ENCODE results near the gene CCDC7.

DNA sequence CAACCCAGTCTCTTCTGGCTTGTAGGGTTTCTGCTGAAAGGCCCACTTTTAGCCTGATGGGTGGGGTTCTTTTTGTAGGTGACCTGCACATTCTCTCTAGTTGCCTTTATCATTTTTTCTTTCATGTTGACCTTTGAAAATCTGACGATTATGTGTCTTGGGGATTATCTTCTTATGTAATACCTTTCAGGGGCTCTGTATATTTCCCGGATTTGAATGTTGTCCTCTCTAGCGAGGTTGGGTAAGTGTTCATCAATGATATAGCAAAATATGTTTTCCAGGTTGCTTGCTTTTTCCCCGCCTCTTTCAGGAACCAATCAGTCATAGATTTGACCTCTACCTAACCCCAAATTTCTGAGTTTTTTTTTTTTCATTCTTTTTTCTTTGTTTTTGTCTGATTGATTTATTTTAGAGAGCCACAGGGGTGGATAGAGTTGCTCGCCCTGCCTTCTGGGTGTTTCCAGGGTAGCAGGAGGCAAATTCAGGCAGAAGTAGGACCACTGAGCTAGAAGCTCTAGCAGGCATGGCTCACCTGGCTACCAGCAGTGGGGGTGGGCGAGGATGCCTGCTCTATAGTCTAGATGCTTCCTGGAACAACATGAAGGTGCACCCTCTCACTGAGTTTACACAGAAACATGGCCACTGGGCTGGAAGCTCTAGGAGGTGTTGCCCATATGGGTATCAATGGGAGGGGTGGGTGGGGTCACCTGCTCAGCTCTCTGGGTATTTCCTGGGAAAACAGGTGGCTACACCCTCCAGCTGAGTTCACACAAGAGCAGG is 94.9 kb downstream of the CCDC7 start:
- TF ChIP-seq ATF2 (CRISPR knock-in tag; IDR thresholded peaks at IDR 0.05; ENCODE audit: borderline replicate concordance, low read depth) (no peak), CREB1 (CRISPR knock-in tag; IDR thresholded peaks at IDR 0.05) (no peak), ZNF263 (CRISPR knock-in tag; IDR thresholded peaks at IDR 0.05; ENCODE audit: low read depth) (no peak), ATF3 (CRISPR knock-in tag; conservative IDR thresholded peaks at IDR 0.05) (no peak), ZNF232 (CRISPR knock-in tag; IDR thresholded peaks at IDR 0.05) (no peak), SOX15 (CRISPR knock-in tag; IDR thresholded peaks at IDR 0.05) (no peak), TCF7 (CRISPR knock-in tag; IDR thresholded peaks at IDR 0.05; ENCODE audit: low read depth) (no peak), USF2 (CRISPR knock-in tag; IDR thresholded peaks at IDR 0.05) (no peak), E2F1 (CRISPR knock-in tag; IDR thresholded peaks at IDR 0.05) (no peak)
- TF ChIP-seq, protein P1, sequence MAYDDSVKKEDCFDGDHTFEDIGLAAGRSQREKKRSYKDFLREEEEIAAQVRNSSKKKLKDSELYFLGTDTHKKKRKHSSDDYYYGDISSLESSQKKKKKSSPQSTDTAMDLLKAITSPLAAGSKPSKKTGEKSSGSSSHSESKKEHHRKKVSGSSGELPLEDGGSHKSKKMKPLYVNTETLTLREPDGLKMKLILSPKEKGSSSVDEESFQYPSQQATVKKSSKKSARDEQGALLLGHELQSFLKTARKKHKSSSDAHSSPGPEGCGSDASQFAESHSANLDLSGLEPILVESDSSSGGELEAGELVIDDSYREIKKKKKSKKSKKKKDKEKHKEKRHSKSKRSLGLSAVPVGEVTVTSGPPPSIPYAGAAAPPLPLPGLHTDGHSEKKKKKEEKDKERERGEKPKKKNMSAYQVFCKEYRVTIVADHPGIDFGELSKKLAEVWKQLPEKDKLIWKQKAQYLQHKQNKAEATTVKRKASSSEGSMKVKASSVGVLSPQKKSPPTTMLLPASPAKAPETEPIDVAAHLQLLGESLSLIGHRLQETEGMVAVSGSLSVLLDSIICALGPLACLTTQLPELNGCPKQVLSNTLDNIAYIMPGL (CRISPR knock-in tag; IDR thresholded peaks at IDR 0.05) = no peak
- TF ChIP-seq, protein P2, sequence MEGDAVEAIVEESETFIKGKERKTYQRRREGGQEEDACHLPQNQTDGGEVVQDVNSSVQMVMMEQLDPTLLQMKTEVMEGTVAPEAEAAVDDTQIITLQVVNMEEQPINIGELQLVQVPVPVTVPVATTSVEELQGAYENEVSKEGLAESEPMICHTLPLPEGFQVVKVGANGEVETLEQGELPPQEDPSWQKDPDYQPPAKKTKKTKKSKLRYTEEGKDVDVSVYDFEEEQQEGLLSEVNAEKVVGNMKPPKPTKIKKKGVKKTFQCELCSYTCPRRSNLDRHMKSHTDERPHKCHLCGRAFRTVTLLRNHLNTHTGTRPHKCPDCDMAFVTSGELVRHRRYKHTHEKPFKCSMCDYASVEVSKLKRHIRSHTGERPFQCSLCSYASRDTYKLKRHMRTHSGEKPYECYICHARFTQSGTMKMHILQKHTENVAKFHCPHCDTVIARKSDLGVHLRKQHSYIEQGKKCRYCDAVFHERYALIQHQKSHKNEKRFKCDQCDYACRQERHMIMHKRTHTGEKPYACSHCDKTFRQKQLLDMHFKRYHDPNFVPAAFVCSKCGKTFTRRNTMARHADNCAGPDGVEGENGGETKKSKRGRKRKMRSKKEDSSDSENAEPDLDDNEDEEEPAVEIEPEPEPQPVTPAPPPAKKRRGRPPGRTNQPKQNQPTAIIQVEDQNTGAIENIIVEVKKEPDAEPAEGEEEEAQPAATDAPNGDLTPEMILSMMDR (IDR thresholded peaks at IDR 0.05) = no peak
- TF ChIP-seq, protein P3, sequence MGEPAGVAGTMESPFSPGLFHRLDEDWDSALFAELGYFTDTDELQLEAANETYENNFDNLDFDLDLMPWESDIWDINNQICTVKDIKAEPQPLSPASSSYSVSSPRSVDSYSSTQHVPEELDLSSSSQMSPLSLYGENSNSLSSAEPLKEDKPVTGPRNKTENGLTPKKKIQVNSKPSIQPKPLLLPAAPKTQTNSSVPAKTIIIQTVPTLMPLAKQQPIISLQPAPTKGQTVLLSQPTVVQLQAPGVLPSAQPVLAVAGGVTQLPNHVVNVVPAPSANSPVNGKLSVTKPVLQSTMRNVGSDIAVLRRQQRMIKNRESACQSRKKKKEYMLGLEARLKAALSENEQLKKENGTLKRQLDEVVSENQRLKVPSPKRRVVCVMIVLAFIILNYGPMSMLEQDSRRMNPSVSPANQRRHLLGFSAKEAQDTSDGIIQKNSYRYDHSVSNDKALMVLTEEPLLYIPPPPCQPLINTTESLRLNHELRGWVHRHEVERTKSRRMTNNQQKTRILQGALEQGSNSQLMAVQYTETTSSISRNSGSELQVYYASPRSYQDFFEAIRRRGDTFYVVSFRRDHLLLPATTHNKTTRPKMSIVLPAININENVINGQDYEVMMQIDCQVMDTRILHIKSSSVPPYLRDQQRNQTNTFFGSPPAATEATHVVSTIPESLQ (CRISPR knock-in tag; IDR thresholded peaks at IDR 0.05) = no peak
